Subcutaneous adipose tissue (tissue), 4 donors: ENCODE measurements around the gene PSME1. TPM values are rescaled to one million over a fixed set of nuclear protein-coding genes. Genes with fewer than 3 reads are reported as not detected.

Experiments used
- CTCF ChIP-seq: fragments of 450-650 bp; IDR thresholded peaks from one replicate; pipeline ENCODE4 v1.5.1; 2016; ENCODE audit warnings: low read depth, mild to moderate bottlenecking, control low read depth, antibody characterized with exemption, moderate library complexity
- total RNA-seq, 4 donors: library from RNA; depleted of rRNA; stranded (reverse); fragments of >200 nt; gene quantifications; one replicate each; pipeline ENCODE4 v1.1.0, GENCODE V29; 2016

The PSME1 gene
- total RNA-seq, 4 donors from 2014 or later: 89.6 to 110 (median 99.7) TPM

GRCh38 chr14:24093901-24094840, 41.8 kb upstream of the PSME1 start, which contains the start of gene PCK2:
PCK2 (plus strand) TSS chr14:24094311; CDS start chr14:24094406, 95 bp downstream.
- TF ChIP-seq CTCF: no peak

GRCh38 chr14:24094841-24095270, 41.1 kb upstream of the PSME1 start:
- no peak for TF ChIP-seq CTCF

GRCh38 chr14:24095271-24096068, 40.5 kb upstream of the PSME1 start:
- TF ChIP-seq CTCF: no peak

- no peak for TF ChIP-seq CTCF
Measured at GRCh38 chr14:24096545-24097181, 39.3 kb upstream of the PSME1 start.

GRCh38 chr14:24098229-24098926, 37.6 kb upstream of the PSME1 start:
- TF ChIP-seq CTCF: no peak

GRCh38 chr14:24098927-24099813, 36.8 kb upstream of the PSME1 start:
- no peak for TF ChIP-seq CTCF
